ENCODE data around the gene LIN37.
"Not testable (repeated sequence)": the region's sequence is repeated elsewhere in the genome, so short reads cannot be mapped to it uniquely, and the experiment has no call there.

The LIN37 gene

GRCh38 chr19:35784503-35785338 lies 36.3 kb downstream of the LIN37 start:
- peak in 1 of 10 donors; percentile 70 for DNase-seq
- intact Hi-C loops (cut with DNase I), result no loop called here

GRCh38 chr19:35785339-35785627 lies 36.9 kb downstream of the LIN37 start:
- intact Hi-C loops (cut with DNase I), result no loop called here
- DNase-seq, result peak in 1 of 10 donors; percentile 63

- peak in 1 of 10 donors; percentile 61 for DNase-seq
- intact Hi-C loops (cut with DNase I), result no loop called here
Observed at GRCh38 chr19:35786299-35787160, 38.2 kb downstream of the LIN37 start.

- DNase-seq, result peak in 1 of 10 donors; percentile 52
- intact Hi-C loops (cut with DNase I), result no loop called here
Observed at GRCh38 chr19:35787227-35787799, 38.9 kb downstream of the LIN37 start.

- intact Hi-C loops (cut with DNase I), result no loop called here
Observed at GRCh38 chr19:35788205-35788960, 40.0 kb downstream of the LIN37 start.

GRCh38 chr19:35789195-35789977 lies 41.0 kb downstream of the LIN37 start:
- intact Hi-C loops (cut with DNase I), result no loop called here
- peak in 1 of 10 donors; percentile 82 for DNase-seq

More at GRCh38 chr19:35788205-35788960, 40.0 kb downstream of the LIN37 start:
- no peak for DNase-seq

- intact Hi-C loops (cut with DNase I), result no loop called here
- DNase-seq, result peak in 1 of 10 donors; percentile 83
Observed at GRCh38 chr19:35789978-35790944, 41.9 kb downstream of the LIN37 start.

- intact Hi-C loops (cut with DNase I), result no loop called here
- DNase-seq, result peak in 1 of 10 donors; percentile 84
Observed at GRCh38 chr19:35790981-35791813, 42.8 kb downstream of the LIN37 start.

GRCh38 chr19:35791814-35792279 lies 43.5 kb downstream of the LIN37 start:
- no peak for DNase-seq

GRCh38 chr19:35792312-35792711 lies 43.9 kb downstream of the LIN37 start:
- intact Hi-C loops (cut with DNase I), result no loop called here
- DNase-seq, result no peak

More at GRCh38 chr19:35791814-35792279, 43.5 kb downstream of the LIN37 start:
- intact Hi-C loops (cut with DNase I), result no loop called here

- intact Hi-C loops (cut with DNase I), result no loop called here
- DNase-seq, result no peak
Observed at GRCh38 chr19:35792888-35793287, 44.5 kb downstream of the LIN37 start.

- DNase-seq, result no peak
- intact Hi-C loops (cut with DNase I), result no loop called here
Observed at GRCh38 chr19:35793381-35794165, 45.2 kb downstream of the LIN37 start.

GRCh38 chr19:35795564-35795963 lies 47.2 kb downstream of the LIN37 start:
- DNase-seq; intact Hi-C loops (cut with DNase I): not testable (repeated sequence)

GRCh38 chr19:35796645-35797542 lies 48.5 kb downstream of the LIN37 start:
- DNase-seq, result no peak
- intact Hi-C loops (cut with DNase I), result no loop called here

GRCh38 chr19:35797663-35798062 lies 49.3 kb downstream of the LIN37 start:
- intact Hi-C loops (cut with DNase I), result no loop called here
- DNase-seq, result peak in 9 of 10 donors; percentile 44 to 95 (median 71)

GRCh38 chr19:35801828-35802227 lies 53.5 kb downstream of the LIN37 start:
- DNase-seq, result no peak
- intact Hi-C loops (cut with DNase I), result no loop called here
